CD14-positive monocyte (primary cell): Measurements from ENCODE around the gene FGF2. TPM values are rescaled to one million over a fixed set of nuclear protein-coding genes. Genes with fewer than 3 reads are reported as not detected.

Experiments
- DNase-seq, 3 donors: peaks; one replicate each; pipeline ENCODE4 v3.0.0-alpha.2; 2011 to 2022
- H2AFZ ChIP-seq: 2 replicates; pipeline ENCODE4 v1.6.0; 2012; ENCODE audit warnings: mild to moderate bottlenecking, low read depth, low read length, inconsistent platforms; ENCODE audit not compliant: insufficient read depth, poor library complexity, severe bottlenecking
- H3K27ac ChIP-seq, 2 donors: 1 replicate in 1 of 2; 2 replicates in 1 of 2; pipeline ENCODE4 v1.5.1; 2012 to 2013; ENCODE audit warnings: low read length in 2 of 2, control low read depth in 1 of 2, inconsistent platforms in 1 of 2, low read depth in 1 of 2, mild to moderate bottlenecking in 1 of 2
- H3K27me3 ChIP-seq, 2 donors: one replicate each; pipeline versions ENCODE4 v1.6.0 to v1.6.1; 2011 to 2013; ENCODE audit warnings: low read length in 2 of 2; ENCODE audit not compliant: control insufficient read depth in 2 of 2, insufficient read depth in 2 of 2
- H3K36me3 ChIP-seq, 2 donors: replicated peaks in 1 of 2; 1 replicate in 1 of 2; 2 replicates in 1 of 2; pipeline versions ENCODE4 v1.5.1 to v1.6.1; 2012 to 2013; ENCODE audit warnings: low read length in 2 of 2, control low read depth in 1 of 2, inconsistent platforms in 1 of 2, mild to moderate bottlenecking in 1 of 2; ENCODE audit not compliant: insufficient read depth in 2 of 2, control insufficient read depth in 1 of 2
- H3K4me1 ChIP-seq, 2 donors: 1 replicate in 1 of 2; 2 replicates in 1 of 2; pipeline versions ENCODE4 v1.5.1 to v1.6.1; 2012 to 2013; ENCODE audit warnings: low read length in 2 of 2, control low read depth in 1 of 2, inconsistent platforms in 1 of 2, mild to moderate bottlenecking in 1 of 2, moderate library complexity in 1 of 2; ENCODE audit not compliant: insufficient read depth in 2 of 2, control insufficient read depth in 1 of 2
- H3K4me2 ChIP-seq: replicated peaks from 2 replicates; pipeline ENCODE3; 2012; ENCODE audit warnings: low read length, moderate library complexity, mild to moderate bottlenecking; ENCODE audit not compliant: poor library complexity, severe bottlenecking; ENCODE audit errors: extremely low read depth
- H3K4me3 ChIP-seq, 3 experiments: fragments of 200-600 bp in 1 of 3; sonication (generic) in 1 of 3; replicated peaks in 1 of 3; 1 replicate in 2 of 3; 2 replicates in 1 of 3; pipeline ENCODE4 v1.5.1; 2011 to 2013; ENCODE audit warnings: low read length in 3 of 3, mild to moderate bottlenecking in 3 of 3, control low read depth in 2 of 3, low read depth in 2 of 3, inconsistent platforms in 1 of 3, moderate library complexity in 1 of 3
- H3K79me2 ChIP-seq: 2 replicates; pipeline ENCODE4 v1.6.0; 2012; ENCODE audit warnings: mild to moderate bottlenecking, control low read depth, inconsistent platforms, low read length, moderate library complexity; ENCODE audit not compliant: insufficient read depth
- H3K9ac ChIP-seq: 2 replicates; pipeline ENCODE4 v1.6.0; 2017; ENCODE audit warnings: low read length, mild to moderate bottlenecking; ENCODE audit not compliant: insufficient read depth, poor library complexity, severe bottlenecking
- H3K9me3 ChIP-seq, 2 donors: replicated peaks in 1 of 2; 1 replicate in 1 of 2; 2 replicates in 1 of 2; pipeline versions ENCODE4 v1.5.1 to v1.6.1; 2012 to 2013; ENCODE audit warnings: low read length in 2 of 2, control low read depth in 1 of 2; ENCODE audit not compliant: control insufficient read depth in 1 of 2, insufficient read depth in 1 of 2
- H4K20me1 ChIP-seq: 2 replicates; pipeline ENCODE4 v1.6.0; 2012; ENCODE audit warnings: mild to moderate bottlenecking, low read length, control low read depth, moderate library complexity; ENCODE audit not compliant: insufficient read depth
- H3K27ac Mint-ChIP-seq, 7 donors: one replicate each; pipeline ENCODE4 v1.8.0; 2020; ENCODE audit warnings: mild to moderate bottlenecking in 7 of 7, mixed read lengths in 7 of 7, moderate library complexity in 6 of 7, inconsistent platforms in 2 of 7
- H3K27me3 Mint-ChIP-seq, 3 donors: one replicate each; pipeline ENCODE4 v1.8.0; 2021 to 2022; ENCODE audit warnings: low read depth in 3 of 3, mild to moderate bottlenecking in 3 of 3, mixed read lengths in 3 of 3, moderate library complexity in 3 of 3, inconsistent platforms in 1 of 3
- H3K36me3 Mint-ChIP-seq, 2 donors: one replicate each; pipeline ENCODE4 v1.8.0; 2020; ENCODE audit warnings: mixed read lengths in 2 of 2, inconsistent platforms in 1 of 2, mild to moderate bottlenecking in 1 of 2
- H3K4me1 Mint-ChIP-seq: one replicate; pipeline ENCODE4 v1.8.0; 2020; ENCODE audit warnings: mild to moderate bottlenecking, mixed read lengths
- H3K4me3 Mint-ChIP-seq, 2 donors: one replicate each; pipeline ENCODE4 v1.8.0; 2020; ENCODE audit warnings: mild to moderate bottlenecking in 2 of 2, mixed read lengths in 2 of 2, moderate library complexity in 1 of 2
- H3K9me3 Mint-ChIP-seq, 7 donors: one replicate each; pipeline ENCODE4 v1.8.0; 2020 to 2022; ENCODE audit warnings: mixed read lengths in 7 of 7, mild to moderate bottlenecking in 6 of 7, moderate library complexity in 6 of 7, inconsistent platforms in 2 of 7
- CTCF ChIP-seq: fragments of 200-600 bp; IDR thresholded peaks from one replicate; pipeline ENCODE4 v1.8.0; 2022; ENCODE audit warnings: antibody characterized with exemption, mild to moderate bottlenecking
- WGBS: methylation state at CpG from one replicate; pipeline ENCODE4 v1.1.5; 2013; ENCODE audit warnings: missing lambda C conversion rate; ENCODE audit not compliant: insufficient coverage; 5-methylcytosine and 5-hydroxymethylcytosine counted together
- intact Hi-C, 2 donors: fragments of 100-400 bp; cut with micrococcal nuclease; formaldehyde crosslinking; loops; one replicate each; pipeline versions ENCODE4 v1.15.0 to v1.15.1; 2023
- polyA plus RNA-seq, 3 donors: library from polyadenylated mRNA; depleted of rRNA in 1 of 3; unstranded in 2 of 3; stranded (reverse) in 1 of 3; fragments of 300-500 nt in 2 of 3; fragments of >200 nt in 1 of 3; fragmentation: Illumina TruSeq in 2 of 3; gene quantifications; 1 replicate in 2 of 3; 2 replicates in 1 of 3; pipeline ENCODE4 v1.2.3, GENCODE V29; 2012 to 2021

FGF2 gene
- polyA plus RNA-seq, 3 donors = not detected

- Histone ChIP-seq H3K4me2 (no peak overlapping the region), H3K27ac (no peak overlapping the region), H2AFZ (no peak overlapping the region), H3K27me3 (no peaks in the 10 kb centered on the region), H3K36me3 (peaks cover 0 to 6% of the 10 kb centered on the region in 2 donors), H3K79me2 (no peaks in the 10 kb centered on the region), H4K20me1 (no peaks in the 10 kb centered on the region), H3K4me3 (no peak overlapping the region), H3K4me1 (no peaks in the 10 kb centered on the region), H3K9ac (no peak overlapping the region), H3K9me3 (no peaks in the 10 kb centered on the region)
- peaks cover 3 to 13% of the 10 kb centered on the region in 2 donors for H3K36me3 Mint-ChIP-seq
- H3K4me1 Mint-ChIP-seq = no peaks in the 10 kb centered on the region
- WGBS = no CpG with 5 or more reads among the region's 4 CpGs
- no peak for DNase-seq
- H3K27me3 Mint-ChIP-seq = no peaks in the 10 kb centered on the region
- no peak overlapping the region for H3K27ac Mint-ChIP-seq
- no peak overlapping the region for H3K4me3 Mint-ChIP-seq
- TF ChIP-seq CTCF = no peak
- intact Hi-C loops = no loop called here
- H3K9me3 Mint-ChIP-seq = no peaks in the 10 kb centered on the region
Observed at GRCh38 chr4:122914292-122914904, 87.8 kb downstream of the FGF2 start.

- Mint-ChIP-seq H3K4me3 (no peak overlapping the region), H3K36me3 (peaks cover 3 to 13% of the 10 kb centered on the region in 2 donors), H3K4me1 (no peaks in the 10 kb centered on the region), H3K27ac (no peak overlapping the region), H3K9me3 (no peaks in the 10 kb centered on the region), H3K27me3 (no peaks in the 10 kb centered on the region)
- Histone ChIP-seq H3K4me2 (no peak overlapping the region), H3K4me3 (no peak overlapping the region), H3K27ac (no peak overlapping the region), H3K9me3 (no peaks in the 10 kb centered on the region), H3K9ac (no peak overlapping the region), H3K36me3 (peaks cover 0 to 6% of the 10 kb centered on the region in 2 donors), H3K27me3 (no peaks in the 10 kb centered on the region), H4K20me1 (no peaks in the 10 kb centered on the region), H2AFZ (no peak overlapping the region), H3K79me2 (no peaks in the 10 kb centered on the region), H3K4me1 (no peaks in the 10 kb centered on the region)
- intact Hi-C loops = no loop called here
- DNase-seq = no peak
- 80% methylated on average over 1 of the region's 3 CpGs for WGBS
- no peak for TF ChIP-seq CTCF
Observed at GRCh38 chr4:122914938-122915337, 88.3 kb downstream of the FGF2 start.
